DOHH2 (cell line): ENCODE data around the gene ARHGAP20.

ENCODE experiments used
- H3F3A ChIP-seq: fragments of 200-600 bp; sonication (generic), shearing (Covaris generic); 2 replicates; pipeline ENCODE4 v1.6.0; 2016; ENCODE audit warnings: antibody characterized with exemption, mild to moderate bottlenecking; ENCODE audit not compliant: control insufficient read depth, insufficient read depth
- H3K27ac ChIP-seq: fragments of 200-600 bp; sonication (generic); 2 replicates; pipeline ENCODE4 v1.5.1; 2014; ENCODE audit warnings: low read depth, mild to moderate bottlenecking, low read length, moderate library complexity
- H3K27me3 ChIP-seq: fragments of 200-600 bp; sonication (generic); 2 replicates; pipeline ENCODE4 v1.6.1; 2014; ENCODE audit warnings: mild to moderate bottlenecking, low read length, mixed read lengths; ENCODE audit not compliant: control insufficient read depth
- H3K36me3 ChIP-seq: fragments of 200-600 bp; sonication (generic); 2 replicates; pipeline ENCODE4 v1.6.1; 2014; ENCODE audit warnings: mild to moderate bottlenecking, low read length, moderate library complexity, mixed read lengths; ENCODE audit not compliant: control insufficient read depth
- H3K4me1 ChIP-seq: fragments of 200-600 bp; sonication (generic); 2 replicates; pipeline ENCODE4 v1.6.1; 2014; ENCODE audit warnings: mild to moderate bottlenecking, low read length, mixed read lengths; ENCODE audit not compliant: control insufficient read depth
- H3K4me2 ChIP-seq: fragments of 200-600 bp; sonication (generic); 2 replicates; pipeline ENCODE4 v1.6.0; 2014; ENCODE audit warnings: mild to moderate bottlenecking, low read length, moderate library complexity
- H3K4me3 ChIP-seq: fragments of 200-600 bp; sonication (generic); 2 replicates; pipeline ENCODE4 v1.5.1; 2014; ENCODE audit warnings: mild to moderate bottlenecking, low read length, mixed read lengths
- H3K79me2 ChIP-seq: fragments of 200-600 bp; sonication (generic); 2 replicates; pipeline ENCODE4 v1.6.1; 2014; ENCODE audit warnings: mild to moderate bottlenecking, low read length, mixed read lengths; ENCODE audit not compliant: control insufficient read depth
- H3K9me2 ChIP-seq: fragments of 200-600 bp; sonication (generic); replicated peaks from 2 replicates; pipeline ENCODE4 v1.6.1; 2014; ENCODE audit warnings: mild to moderate bottlenecking, low read length, mixed read lengths; ENCODE audit not compliant: control insufficient read depth
- H3K9me3 ChIP-seq: fragments of 200-600 bp; sonication (generic); 2 replicates; pipeline ENCODE4 v1.6.1; 2014; ENCODE audit warnings: antibody characterized with exemption, low read length, mixed read lengths; ENCODE audit not compliant: control insufficient read depth, insufficient read depth
- H4K20me1 ChIP-seq: fragments of 200-600 bp; sonication (generic); 2 replicates; pipeline ENCODE4 v1.6.0; 2014; ENCODE audit warnings: low read depth, mild to moderate bottlenecking, antibody characterized with exemption, low read length, moderate library complexity; ENCODE audit not compliant: control insufficient read depth, insufficient read depth
- CTCF ChIP-seq: fragments of 200-600 bp; sonication (generic); IDR thresholded peaks from one replicate; pipeline ENCODE4 v1.5.1; 2014; ENCODE audit warnings: antibody characterized with exemption, mild to moderate bottlenecking, low read depth, low read length; ENCODE audit not compliant: poor library complexity, severe bottlenecking
- EZH2phosphoT487 ChIP-seq: fragments of 200-600 bp; sonication (generic); IDR thresholded peaks from 2 replicates; pipeline ENCODE4 v1.6.1; 2017; ENCODE audit warnings: borderline replicate concordance, mild to moderate bottlenecking, antibody characterized with exemption, low read length, moderate library complexity, mixed read lengths

Gene ARHGAP20

GRCh38 chr11:110728883-110729282 lies 16.6 kb upstream of the ARHGAP20 start:
- Histone ChIP-seq H3K9me3 (no peaks in the 10 kb centered on the region), H3F3A (no peaks in the 10 kb centered on the region), H3K36me3 (no peaks in the 10 kb centered on the region), H3K27ac (no peak overlapping the region), H3K9me2 (no peaks in the 10 kb centered on the region), H3K4me2 (no peak overlapping the region), H3K27me3 (no peaks in the 10 kb centered on the region), H3K4me1 (peaks cover 13% of the 10 kb centered on the region), H4K20me1 (no peaks in the 10 kb centered on the region), H3K79me2 (no peaks in the 10 kb centered on the region), H3K4me3 (no peak overlapping the region)
- TF ChIP-seq EZH2phosphoT487 (no peak), CTCF (no peak)

GRCh38 chr11:110728476-110728875 lies 16.2 kb upstream of the ARHGAP20 start:
- Histone ChIP-seq H3K4me2 (no peak overlapping the region), H3K4me3 (no peak overlapping the region), H3K27me3 (no peaks in the 10 kb centered on the region), H3K79me2 (no peaks in the 10 kb centered on the region), H3K4me1 (peaks cover 13% of the 10 kb centered on the region), H3K9me2 (no peaks in the 10 kb centered on the region), H4K20me1 (no peaks in the 10 kb centered on the region), H3K36me3 (no peaks in the 10 kb centered on the region), H3K9me3 (no peaks in the 10 kb centered on the region), H3K27ac (no peak overlapping the region), H3F3A (no peaks in the 10 kb centered on the region)
- TF ChIP-seq CTCF (no peak), EZH2phosphoT487 (no peak)

GRCh38 chr11:110724358-110724757 lies 12.1 kb upstream of the ARHGAP20 start:
- no peak for TF ChIP-seq CTCF
- TF ChIP-seq EZH2phosphoT487: no peak
- 0 out of 2 replicates have a peak, but pooled peaks cover 3% of the 10 kb centered on the region for H3K27me3 ChIP-seq
- H4K20me1 ChIP-seq: no peaks in the 10 kb centered on the region
- H3K36me3 ChIP-seq: no peaks in the 10 kb centered on the region
- no peaks in the 10 kb centered on the region for H3K79me2 ChIP-seq
- no peak overlapping the region for H3K4me2 ChIP-seq
- H3K9me3 ChIP-seq: no peaks in the 10 kb centered on the region
- H3K4me1 ChIP-seq: peaks cover 10% of the 10 kb centered on the region
- H3F3A ChIP-seq: no peaks in the 10 kb centered on the region
- no peak overlapping the region for H3K27ac ChIP-seq
- no peak overlapping the region for H3K4me3 ChIP-seq
- H3K9me2 ChIP-seq: no peaks in the 10 kb centered on the region
